Measurements from ENCODE around the gene LRCH4. TPM values are rescaled to one million over a fixed set of nuclear protein-coding genes. Genes with fewer than 3 reads are reported as not detected.

Gene LRCH4, protein sequence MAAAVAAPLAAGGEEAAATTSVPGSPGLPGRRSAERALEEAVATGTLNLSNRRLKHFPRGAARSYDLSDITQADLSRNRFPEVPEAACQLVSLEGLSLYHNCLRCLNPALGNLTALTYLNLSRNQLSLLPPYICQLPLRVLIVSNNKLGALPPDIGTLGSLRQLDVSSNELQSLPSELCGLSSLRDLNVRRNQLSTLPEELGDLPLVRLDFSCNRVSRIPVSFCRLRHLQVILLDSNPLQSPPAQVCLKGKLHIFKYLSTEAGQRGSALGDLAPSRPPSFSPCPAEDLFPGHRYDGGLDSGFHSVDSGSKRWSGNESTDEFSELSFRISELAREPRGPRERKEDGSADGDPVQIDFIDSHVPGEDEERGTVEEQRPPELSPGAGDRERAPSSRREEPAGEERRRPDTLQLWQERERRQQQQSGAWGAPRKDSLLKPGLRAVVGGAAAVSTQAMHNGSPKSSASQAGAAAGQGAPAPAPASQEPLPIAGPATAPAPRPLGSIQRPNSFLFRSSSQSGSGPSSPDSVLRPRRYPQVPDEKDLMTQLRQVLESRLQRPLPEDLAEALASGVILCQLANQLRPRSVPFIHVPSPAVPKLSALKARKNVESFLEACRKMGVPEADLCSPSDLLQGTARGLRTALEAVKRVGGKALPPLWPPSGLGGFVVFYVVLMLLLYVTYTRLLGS
- 5.0 and 10.6 TPM in 2 replicates for total RNA-seq

DNA sequence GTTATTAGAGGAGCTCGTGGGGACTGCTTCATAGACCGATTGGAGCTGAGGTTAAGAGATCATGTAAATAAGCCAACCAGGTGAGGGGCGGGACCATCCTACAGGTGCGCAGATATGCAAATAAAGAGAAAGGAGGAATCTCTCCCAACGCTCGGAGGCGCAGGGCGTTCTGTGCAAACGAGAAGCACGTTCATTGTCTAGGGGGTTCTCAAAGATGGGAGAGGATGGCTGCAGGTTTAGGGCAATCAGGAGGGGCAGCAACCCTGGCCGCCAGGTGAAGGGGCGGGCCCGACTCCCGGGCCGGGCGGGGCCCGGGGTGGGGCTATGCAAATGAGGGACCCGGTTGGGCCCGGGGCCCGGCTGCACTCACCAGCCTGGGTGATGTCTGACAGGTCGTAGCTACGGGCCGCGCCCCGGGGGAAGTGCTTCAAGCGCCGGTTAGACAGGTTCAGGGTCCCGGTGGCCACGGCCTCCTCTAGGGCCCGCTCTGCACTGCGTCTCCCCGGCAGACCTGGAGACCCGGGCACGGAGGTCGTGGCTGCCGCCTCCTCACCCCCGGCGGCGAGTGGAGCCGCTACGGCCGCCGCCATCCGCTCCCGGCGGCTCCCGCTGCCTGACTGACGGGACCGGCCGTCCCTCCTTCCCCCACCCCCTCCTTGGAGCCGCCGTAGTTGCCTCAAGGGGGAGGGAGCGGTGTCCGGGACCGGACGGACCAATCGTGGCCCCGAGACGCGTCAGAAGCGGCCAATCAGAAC, at the start of gene LRCH4:
LRCH4 (minus strand) TSS at position 619 of the 755 bp plus-strand sequence; CDS start at position 590, 29 bp downstream.
- no peak for DNase-seq (ENCODE audit: low read depth)

DNA sequence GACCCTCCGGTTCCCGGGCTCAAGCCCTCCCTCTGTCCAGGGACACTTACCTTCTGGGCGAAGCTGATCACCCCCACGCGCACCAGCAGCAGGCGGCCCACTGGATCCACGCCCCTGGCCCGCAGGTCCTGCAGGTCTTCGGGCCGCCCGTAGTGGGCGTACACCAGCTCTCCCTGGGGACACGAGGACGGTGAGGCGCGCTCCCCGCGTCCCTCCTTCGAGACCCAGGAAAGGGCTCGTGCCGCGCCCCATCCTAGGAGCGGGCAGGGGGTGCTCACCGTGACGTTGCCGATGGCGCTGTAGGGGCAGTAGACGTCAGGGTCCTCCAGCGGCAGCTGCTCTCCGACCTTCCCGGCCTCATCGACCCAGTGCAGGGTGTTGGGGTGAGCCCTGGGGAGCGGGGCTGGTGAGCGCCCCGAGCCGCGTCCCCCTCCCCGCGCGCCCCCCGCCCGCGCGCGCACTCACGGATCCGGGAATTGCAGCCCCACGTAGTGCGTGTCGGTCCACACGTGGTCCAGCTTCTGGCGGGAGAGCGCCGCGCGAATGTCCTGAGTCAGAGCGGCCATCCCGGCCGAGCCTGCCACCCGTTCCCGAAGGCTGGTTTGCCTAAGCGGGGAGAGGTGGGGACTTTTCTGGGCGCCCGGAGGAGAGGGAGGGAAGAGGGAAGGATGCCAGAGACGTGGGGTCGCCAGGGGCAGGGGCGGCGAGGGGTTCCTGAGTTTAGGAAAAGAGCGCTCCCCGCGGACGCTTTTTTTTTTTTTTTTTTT, 47.2 kb upstream of the LRCH4 start:
- DNase-seq (ENCODE audit: low read depth) = no peak

DNA sequence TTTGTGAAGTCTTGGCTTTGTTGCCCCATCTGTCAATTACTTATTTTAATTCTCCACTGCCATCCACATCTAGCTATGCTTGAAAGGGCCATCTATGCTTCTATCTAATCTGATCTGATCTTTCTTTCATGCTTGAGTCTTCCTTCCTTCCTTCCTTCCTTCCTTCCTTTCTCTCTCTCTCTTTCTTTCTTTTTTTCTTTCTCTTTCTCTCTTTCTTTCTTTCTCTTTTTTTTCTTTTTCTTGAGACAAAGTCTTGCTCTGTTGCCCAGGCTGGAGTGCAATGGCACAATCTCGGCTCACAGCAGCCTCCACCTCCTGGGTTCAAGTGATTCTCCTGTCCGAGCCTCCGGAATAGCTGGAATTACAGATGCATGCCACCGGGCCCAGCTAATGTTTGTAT, 44.1 kb upstream of the LRCH4 start:
- no peak for DNase-seq (ENCODE audit: low read depth)

DNA sequence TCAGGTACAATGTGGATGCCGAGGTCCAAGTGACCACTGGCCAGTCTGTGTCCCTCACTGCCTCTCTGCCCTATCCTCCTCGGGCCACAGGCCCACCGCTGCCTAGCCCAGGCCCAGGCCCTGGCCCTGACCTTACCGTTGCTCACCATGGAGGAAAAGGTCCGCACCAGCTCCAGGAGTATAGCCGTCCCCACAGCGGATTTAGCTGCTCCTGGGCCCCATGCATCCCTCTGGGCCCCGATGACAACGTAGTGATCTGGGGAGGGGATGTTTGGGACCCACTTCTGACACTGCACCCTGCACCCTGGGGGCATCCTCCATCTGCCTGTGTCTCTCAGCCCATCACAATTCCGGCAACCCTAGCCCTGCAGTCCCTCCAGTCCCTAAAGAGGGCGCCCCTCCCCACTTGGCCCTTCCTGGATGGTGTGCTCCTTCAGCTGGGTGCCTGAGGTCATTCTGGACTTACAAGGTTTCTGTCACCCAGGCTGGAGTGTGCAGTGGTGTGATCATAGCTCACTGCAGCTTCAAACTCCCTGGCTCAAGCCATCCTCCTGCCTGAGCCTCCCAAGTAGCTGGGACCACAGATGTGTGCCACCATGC, 43.3 kb upstream of the LRCH4 start:
- DNase-seq (ENCODE audit: low read depth) = no peak

DNA sequence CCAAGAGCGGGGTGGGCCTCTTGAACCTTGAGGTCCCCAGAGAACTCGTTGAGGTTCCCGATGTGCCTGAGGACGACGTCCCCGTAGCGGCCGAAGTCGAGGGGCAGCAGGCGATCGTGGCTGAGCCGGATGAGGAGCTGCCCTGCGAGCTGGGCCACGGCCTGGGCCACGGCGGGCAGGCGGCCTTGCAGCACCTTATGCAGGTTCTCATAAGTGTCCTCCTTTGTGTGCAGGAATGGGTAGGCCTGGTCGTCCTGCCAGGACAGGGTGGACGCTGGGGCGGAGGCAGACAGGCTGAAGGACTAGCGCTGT, 41.3 kb upstream of the LRCH4 start:
- no peak for DNase-seq (ENCODE audit: low read depth)

DNA sequence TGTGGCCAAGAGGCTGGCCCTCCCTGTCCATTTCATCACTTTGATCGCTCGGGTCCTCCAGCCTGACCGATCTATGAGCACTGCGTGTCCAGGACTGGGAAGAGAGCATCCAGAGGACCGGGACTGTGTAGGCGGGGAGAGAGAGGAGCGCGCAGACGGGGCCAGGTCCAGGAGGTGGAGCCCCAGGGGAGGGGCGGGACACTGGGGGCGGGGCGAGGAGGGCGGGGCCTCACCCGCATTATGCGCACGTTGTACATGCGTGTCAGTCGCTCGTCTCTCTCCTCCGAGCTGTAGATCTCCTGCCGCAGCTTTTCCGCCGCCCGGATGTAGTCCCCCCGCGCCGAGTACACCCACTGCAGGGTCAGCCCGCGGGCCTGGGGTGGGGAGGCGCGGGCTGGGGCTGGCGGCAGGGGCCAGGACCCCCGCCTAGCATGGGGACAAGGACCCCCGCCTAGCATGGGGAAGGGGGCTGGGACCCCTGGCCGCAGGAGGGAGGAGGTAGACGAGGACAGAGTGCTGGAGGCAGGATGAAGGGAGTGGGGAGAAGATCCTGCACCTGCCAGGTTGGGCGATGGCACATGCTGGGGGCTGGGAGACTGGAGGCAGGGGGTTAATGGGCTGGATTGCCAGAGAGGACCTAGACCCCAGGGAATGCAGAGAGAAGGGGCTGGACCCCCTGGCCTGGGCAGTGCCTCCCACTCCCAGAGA, 40.8 kb upstream of the LRCH4 start:
- peak; percentile 43 for DNase-seq (ENCODE audit: low read depth)

DNA sequence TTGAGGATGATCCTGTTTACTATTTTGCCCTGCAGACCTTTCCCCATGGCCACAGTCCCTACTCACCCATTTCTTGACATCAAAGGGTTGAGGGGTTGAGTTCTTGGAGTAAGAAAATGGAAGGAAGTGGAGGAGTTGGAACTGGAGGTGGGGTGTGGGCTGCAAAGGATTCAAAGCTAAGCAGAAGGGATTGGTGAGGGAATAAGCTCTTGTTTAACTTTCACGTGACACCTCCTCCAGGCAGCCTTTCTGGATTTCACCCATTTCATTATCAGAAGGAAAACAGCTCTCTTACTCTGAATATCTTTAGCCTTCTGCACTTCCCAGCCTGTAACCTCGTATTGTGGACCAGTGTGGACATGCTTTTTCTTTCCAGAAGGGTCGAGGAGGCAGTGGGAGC, 40.1 kb upstream of the LRCH4 start:
- DNase-seq (ENCODE audit: low read depth) = no peak

DNA sequence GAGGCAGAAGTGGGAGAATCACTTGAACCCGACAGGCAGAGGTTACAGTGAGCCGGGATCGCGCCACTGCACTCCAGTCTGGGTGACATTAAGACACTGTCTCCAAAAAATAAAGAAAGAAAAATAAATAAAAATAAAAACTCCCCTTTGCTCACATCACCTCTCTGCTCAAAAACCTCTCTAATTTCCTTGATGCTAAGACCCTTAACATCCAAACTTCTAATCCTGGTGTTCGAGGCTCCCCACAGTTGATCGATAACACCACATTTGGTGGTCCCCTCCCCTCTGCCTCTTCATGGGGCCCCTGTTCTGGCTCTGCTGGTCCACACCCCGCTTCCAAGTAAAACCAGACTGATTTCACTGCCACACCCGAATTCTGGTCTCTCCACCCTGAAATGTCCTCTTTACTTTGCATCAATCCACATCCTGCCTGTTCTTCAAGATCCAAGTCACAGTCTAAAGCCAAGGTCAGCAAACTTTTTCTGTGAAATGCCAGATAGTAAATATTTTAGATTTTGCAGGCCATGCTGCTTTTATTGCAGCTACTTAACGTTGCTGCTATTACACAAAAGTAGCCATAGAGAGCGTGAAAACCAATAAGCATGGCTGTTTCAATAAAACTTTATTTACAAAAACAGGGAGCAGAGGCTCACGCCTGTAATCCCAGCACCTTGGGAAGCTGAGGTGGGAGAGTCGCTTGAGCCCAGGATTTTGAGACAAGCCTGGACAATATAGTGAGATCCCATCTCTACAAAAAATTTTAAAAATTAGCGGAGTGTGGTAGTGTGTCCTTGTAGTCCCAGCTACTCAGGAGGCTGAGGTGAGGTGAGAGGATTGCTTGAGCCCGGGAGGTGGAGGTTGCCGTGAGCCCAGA, 38.3 kb upstream of the LRCH4 start:
- no peak for DNase-seq (ENCODE audit: low read depth)

DNA sequence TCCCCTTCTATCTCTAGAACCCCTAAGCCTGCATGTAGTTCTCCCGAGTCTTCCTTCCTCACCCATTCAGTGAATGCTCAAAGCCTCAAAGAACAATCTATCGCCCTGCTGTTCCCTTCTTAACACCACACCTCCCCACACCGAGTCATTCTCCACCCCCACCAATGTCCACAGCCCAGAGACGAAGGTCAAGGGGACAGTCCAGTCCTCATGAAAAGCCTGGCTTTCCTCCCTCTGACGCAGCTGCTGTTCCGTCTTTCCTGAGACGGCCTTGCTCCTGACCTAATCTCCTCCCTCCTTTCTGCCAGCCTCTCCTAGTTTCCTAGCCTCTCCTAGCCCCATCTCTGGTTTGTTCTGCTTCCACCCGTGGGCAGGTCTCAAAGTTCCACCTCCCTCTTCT, 35.6 kb upstream of the LRCH4 start:
- DNase-seq (ENCODE audit: low read depth) = no peak

DNA sequence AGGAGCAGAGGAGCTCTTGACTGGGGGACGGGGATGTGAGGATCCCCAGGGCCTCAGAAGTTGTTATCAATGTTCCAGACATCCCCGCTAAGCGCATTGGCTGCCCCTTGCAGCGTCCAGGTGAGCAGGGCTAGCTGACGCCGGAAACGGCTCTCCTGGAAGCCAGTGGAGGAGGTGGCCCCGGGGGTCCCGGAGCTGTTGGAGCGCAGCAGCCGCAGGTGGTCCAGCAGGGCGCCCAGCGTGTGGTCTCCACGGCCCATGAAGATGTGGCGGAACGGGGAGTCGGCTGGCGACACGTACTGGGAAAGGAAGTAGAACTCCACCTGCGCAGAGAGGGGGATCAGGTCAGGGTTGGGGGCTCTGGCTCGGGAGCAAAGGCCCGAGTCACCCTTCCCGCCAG, 34.9 kb upstream of the LRCH4 start:
- no peak for DNase-seq (ENCODE audit: low read depth)

DNA sequence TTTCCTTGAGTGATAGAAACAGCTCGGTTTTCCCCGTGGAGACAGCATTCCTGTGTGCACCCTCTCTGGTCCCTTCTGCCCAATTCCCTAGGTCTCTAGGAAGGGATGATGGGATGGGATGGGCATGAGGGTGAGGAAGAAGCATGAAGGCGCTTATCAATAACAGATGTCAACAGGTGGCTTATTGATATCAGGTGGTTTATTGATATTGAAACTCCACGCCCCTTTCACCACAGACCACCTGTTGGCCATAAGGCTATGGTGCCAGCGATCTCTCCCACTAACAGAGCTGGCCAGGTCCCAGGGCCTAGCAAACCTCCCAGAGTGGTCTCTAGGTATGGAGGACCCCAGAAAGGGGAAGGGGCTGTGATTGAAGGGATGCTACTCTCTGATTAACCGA, 34.3 kb upstream of the LRCH4 start:
- DNase-seq (ENCODE audit: low read depth) = no peak

DNA sequence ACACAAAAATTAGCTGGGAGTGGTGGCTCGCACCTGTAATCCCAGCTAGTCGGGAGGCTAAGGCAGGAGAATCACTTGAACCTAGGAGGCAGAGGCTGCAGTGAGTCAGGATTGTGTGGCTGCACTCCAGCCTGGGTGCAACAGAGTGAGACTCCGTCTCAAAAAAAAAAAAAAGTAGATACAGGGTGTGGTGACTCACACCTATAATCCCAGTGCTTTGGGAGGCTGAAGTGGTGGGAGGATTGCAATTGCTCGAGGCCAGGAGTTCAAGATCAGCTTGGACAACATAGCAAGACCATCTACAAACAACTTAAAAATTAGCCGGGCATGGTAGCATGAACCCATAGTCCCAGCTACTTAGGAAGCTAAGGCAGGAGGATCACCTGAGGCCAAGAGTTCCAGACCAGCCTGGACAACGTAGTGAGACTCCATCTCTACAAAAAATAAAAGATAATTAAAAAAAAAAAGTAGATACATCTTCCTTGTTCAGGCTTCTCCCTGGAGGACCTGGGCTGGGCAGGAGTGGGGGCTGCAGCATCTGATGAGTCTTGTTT, 28.5 kb upstream of the LRCH4 start:
- no peak for DNase-seq (ENCODE audit: low read depth)

DNA sequence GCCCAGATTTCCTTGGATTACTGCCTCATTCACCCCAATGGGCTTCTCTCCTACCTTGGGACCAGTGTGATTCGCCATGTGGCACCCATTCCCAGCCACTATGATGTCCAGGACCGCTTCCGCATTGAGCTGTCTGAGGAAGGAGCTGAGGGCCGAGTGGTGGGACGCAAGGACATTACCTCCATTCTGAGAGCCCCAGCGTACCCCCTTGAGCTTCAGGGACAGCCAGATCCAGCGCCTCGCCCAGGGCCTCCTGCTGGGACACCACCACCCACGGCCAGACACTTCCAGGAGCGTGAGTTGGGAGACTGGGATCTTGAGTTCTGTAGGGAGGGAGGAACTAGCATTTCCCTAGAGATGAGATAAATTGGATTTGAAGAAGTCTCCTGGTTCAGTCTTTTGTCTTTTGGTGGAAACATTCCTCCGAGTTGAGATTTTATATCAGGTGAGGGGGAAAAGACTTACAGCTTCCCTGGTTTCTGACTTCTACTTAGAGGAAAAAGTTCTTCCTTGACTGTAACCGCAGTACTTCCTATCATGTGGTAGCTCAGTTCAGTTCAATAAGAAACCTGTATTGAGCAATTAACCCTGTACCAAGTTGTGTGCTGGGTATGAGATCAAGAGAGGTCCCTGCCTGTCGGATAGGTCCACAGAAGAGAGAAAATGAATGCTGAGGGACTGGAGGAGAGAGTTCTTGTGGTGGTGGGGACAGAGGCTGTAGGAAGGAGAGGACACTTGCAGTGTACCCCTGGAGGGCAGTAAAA, 27.7 kb upstream of the LRCH4 start:
- DNase-seq (ENCODE audit: low read depth) = no peak

DNA sequence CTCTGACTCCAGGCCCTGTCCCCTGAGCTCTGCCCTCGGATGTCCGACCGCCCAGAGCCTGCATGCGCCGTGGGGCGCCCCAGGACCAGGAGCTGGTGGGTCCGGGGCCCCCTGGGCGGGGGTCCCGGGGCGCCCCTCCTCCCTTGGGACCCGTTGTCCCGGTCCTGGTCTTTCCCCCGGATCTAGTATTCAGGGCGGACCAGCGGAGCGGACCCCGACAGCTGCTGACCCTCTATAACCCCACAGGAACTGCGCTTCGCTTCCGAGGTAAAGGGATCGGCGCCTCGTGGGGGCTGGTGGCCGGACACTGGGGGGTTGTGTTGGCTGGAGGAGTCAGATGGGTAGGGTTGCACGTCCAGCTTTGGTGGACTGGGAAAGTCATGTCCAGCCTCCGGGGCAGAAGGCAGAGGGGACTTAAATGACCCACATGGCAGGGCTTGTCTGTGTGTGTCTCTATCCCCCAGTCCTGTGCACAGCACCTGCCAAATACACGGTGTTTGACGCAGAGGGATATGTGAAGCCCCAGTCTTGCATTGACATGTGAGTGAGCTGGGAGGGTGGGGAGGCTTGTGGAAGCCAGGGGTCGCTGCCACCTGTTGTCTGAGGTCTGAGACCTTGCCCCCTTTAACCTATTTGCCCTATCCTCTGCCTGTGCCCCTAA, 26.9 kb upstream of the LRCH4 start:
- no peak for DNase-seq (ENCODE audit: low read depth)

DNA sequence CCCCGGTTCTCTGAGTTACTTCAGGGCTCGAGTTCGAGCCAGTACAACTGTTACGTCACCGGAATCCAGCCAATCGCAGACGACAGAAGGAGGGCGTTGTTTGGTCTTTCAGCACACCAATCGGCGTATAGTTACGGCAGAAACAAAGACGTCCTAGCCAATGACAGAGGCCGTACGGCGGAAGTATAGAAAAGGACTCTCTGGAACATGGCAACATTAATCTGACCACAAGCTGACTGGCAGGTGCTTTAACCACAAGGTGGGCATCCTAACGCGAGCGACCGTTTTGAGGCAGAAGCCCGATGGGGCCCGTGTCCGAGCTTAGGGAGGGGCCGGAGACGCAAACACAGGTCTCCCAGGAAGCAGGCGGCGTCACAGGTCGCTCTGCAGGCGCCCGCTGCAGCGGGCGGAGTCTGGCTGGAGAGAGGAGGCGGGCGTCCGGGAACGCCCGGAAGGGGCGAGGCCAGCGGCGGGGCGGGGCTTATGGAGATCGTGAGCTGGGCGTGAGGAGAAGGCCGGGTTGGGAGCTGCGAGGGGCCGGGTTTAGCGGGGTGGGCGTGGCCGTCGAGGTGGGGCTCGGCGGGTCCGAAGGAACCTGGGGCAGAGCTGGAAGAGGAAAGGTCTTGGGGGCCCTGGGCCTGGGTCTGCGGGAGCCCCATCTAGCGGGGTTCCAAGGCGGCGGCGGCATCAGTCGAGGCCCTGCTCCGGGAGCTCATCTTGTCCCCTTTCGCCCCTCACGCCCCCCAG, 26.2 kb upstream of the LRCH4 start, which contains the start of gene MOSPD3:
MOSPD3 (plus strand) TSS at position 558 of the 747 bp plus-strand sequence. CDS start 252 bp downstream, outside the sequence.
- DNase-seq (ENCODE audit: low read depth) = peak; percentile 99

DNA sequence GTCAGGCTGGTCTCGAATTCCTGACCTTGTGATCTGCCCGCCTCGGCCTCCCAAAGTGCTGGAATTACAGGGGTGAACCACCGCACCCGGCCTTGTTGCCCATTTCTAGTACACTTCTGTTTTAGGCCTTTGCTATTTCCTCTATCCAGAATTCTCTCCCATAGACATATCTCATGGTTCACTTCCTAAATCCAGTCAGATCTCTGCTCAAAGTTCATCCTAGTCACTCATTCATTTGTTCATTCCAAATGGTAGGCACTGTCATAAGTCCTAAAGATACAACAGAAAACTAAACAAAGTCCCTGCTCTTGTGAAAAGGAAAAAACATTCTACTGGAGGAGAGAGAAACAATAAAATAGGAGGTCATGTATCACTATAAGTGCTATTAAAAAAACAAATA, 24.0 kb upstream of the LRCH4 start:
- no peak for DNase-seq (ENCODE audit: low read depth)

DNA sequence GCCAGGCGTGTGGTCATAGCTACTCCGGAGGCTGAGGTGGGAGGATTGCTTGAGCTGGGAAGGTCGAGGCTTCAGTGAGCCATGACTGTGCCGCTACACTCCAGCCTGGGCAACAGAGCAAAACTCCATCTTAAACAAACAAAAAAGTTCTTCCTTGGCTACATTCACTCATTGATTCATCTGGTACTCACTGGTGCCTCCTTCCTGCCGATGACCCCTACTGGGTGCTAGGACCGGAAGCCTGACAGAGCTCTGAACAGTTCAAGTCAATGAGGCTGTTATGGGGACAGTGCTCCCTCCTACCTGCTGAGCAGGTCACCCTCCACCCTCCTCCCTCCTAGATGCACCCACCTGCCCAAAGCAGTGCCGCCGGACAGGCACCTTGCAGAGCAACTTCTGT, 21.2 kb upstream of the LRCH4 start:
- no peak for DNase-seq (ENCODE audit: low read depth)

DNA sequence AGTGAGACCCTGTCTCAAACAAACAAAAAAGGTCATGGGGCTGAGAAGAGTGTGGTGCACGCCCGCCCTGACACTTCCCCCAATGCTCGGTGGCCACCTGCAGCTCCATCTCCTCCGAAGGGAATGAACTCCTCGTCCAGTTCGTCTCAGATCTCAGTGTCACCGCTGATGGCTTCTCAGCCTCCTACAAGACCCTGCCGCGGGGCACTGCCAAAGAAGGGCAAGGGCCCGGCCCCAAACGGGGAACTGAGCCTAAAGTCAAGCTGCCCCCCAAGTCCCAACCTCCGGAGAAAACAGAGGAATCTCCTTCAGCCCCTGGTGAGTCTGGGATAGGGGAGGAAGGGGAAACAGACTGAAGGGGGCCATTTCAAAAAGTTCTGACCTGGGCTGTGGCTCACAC, 20.4 kb upstream of the LRCH4 start:
- no peak for DNase-seq (ENCODE audit: low read depth)
